ENCODE results near the gene AGAP1. TPM values are rescaled to one million over a fixed set of nuclear protein-coding genes. Genes with fewer than 3 reads are reported as not detected.

AGAP1 gene
- total RNA-seq, 1 donor from 2014 or later = 44.0 TPM

- no peak for TF ChIP-seq CTCF (IDR thresholded peaks at IDR 0.05; ENCODE audit: unreplicated experiment)
- H3K4me3 Mint-ChIP-seq = no peak overlapping the region
- peak in 1 of 2 experiments; percentile 19 for DNase-seq (ENCODE audit: low spot score in 2 of 2, unreplicated experiment in 2 of 2)
- no peak overlapping the region for H3K27ac Mint-ChIP-seq
- H3K36me3 Mint-ChIP-seq = peaks cover 33% of the 10 kb centered on the region
- H3K9me3 Mint-ChIP-seq = peaks cover 6% of the 10 kb centered on the region
- H3K27me3 Mint-ChIP-seq (ENCODE audit: low read depth) = no peaks in the 10 kb centered on the region
- peaks cover 21% of the 10 kb centered on the region for H3K4me1 Mint-ChIP-seq
These were observed 440.4 kb downstream of the AGAP1 start for GRCh38 chr2:235934059-235934773.

GRCh38 chr2:235934774-235935484 lies 441.1 kb downstream of the AGAP1 start:
- no peak for TF ChIP-seq CTCF (IDR thresholded peaks at IDR 0.05; ENCODE audit: unreplicated experiment)
- Mint-ChIP-seq H3K27ac (no peak overlapping the region), H3K4me1 (peaks cover 23% of the 10 kb centered on the region), H3K9me3 (peaks cover 6% of the 10 kb centered on the region), H3K27me3 (ENCODE audit: low read depth) (no peaks in the 10 kb centered on the region), H3K4me3 (no peak overlapping the region), H3K36me3 (peaks cover 38% of the 10 kb centered on the region)
- DNase-seq (ENCODE audit: low spot score in 2 of 2, unreplicated experiment in 2 of 2) = no peak

- no peak overlapping the region for H3K27ac Mint-ChIP-seq
- TF ChIP-seq CTCF (IDR thresholded peaks at IDR 0.05; ENCODE audit: unreplicated experiment) = no peak
- H3K27me3 Mint-ChIP-seq (ENCODE audit: low read depth) = no peaks in the 10 kb centered on the region
- peaks cover 6% of the 10 kb centered on the region for H3K9me3 Mint-ChIP-seq
- peaks cover 31% of the 10 kb centered on the region for H3K4me1 Mint-ChIP-seq
- H3K36me3 Mint-ChIP-seq = peaks cover 38% of the 10 kb centered on the region
- H3K4me3 Mint-ChIP-seq = no peak overlapping the region
- no peak for DNase-seq (ENCODE audit: low spot score in 2 of 2, unreplicated experiment in 2 of 2)
These were observed 441.9 kb downstream of the AGAP1 start for GRCh38 chr2:235935773-235936172.

- H3K27me3 Mint-ChIP-seq (ENCODE audit: low read depth) = no peaks in the 10 kb centered on the region
- H3K4me3 Mint-ChIP-seq = no peak overlapping the region
- H3K27ac Mint-ChIP-seq = no peak overlapping the region
- peak; percentile 69 for TF ChIP-seq CTCF (IDR thresholded peaks at IDR 0.05; ENCODE audit: unreplicated experiment)
- H3K4me1 Mint-ChIP-seq = peaks cover 31% of the 10 kb centered on the region
- no peak for DNase-seq (ENCODE audit: low spot score in 2 of 2, unreplicated experiment in 2 of 2)
- peaks cover 6% of the 10 kb centered on the region for H3K9me3 Mint-ChIP-seq
- peaks cover 40% of the 10 kb centered on the region for H3K36me3 Mint-ChIP-seq
These were observed 442.6 kb downstream of the AGAP1 start for GRCh38 chr2:235936493-235936892.

GRCh38 chr2:235937087-235937486 lies 443.2 kb downstream of the AGAP1 start:
- Mint-ChIP-seq H3K4me1 (peaks cover 31% of the 10 kb centered on the region), H3K4me3 (no peak overlapping the region), H3K27ac (no peak overlapping the region), H3K27me3 (ENCODE audit: low read depth) (no peaks in the 10 kb centered on the region), H3K36me3 (peaks cover 41% of the 10 kb centered on the region), H3K9me3 (peaks cover 6% of the 10 kb centered on the region)
- no peak for TF ChIP-seq CTCF (IDR thresholded peaks at IDR 0.05; ENCODE audit: unreplicated experiment)
- DNase-seq (ENCODE audit: low spot score in 2 of 2, unreplicated experiment in 2 of 2) = no peak

Data from mesothelial cell of epicardium (in vitro differentiated cells).